NCI-H510A (cell line): ENCODE data around the gene CRX.
"Not testable (repeated sequence)": the region's sequence is repeated elsewhere in the genome, so short reads cannot be mapped to it uniquely, and the experiment has no call there.

Experiments used
- DNase-seq: peaks from one replicate; lab custom pipeline; 2025; lab: John Stamatoyannopoulos, UW

Gene CRX

GRCh38 chr19:47859838-47860237 lies 38.1 kb downstream of the CRX start:
- not testable (repeated sequence) for DNase-seq

GRCh38 chr19:47860602-47861297 lies 39.0 kb downstream of the CRX start:
- DNase-seq: no peak

- DNase-seq: no peak
Observed at GRCh38 chr19:47861630-47862029, 39.9 kb downstream of the CRX start.

GRCh38 chr19:47863514-47863936 lies 41.8 kb downstream of the CRX start:
- peak; percentile 14 for DNase-seq

- no peak for DNase-seq
Observed at GRCh38 chr19:47865166-47865565, 43.4 kb downstream of the CRX start.

GRCh38 chr19:47878906-47879305 lies 57.2 kb downstream of the CRX start:
- no peak for DNase-seq

GRCh38 chr19:47879385-47879784 lies 57.6 kb downstream of the CRX start:
- not testable (repeated sequence) for DNase-seq

- no peak for DNase-seq
Observed at GRCh38 chr19:47881757-47882156, 60.0 kb downstream of the CRX start.

GRCh38 chr19:47882890-47883289 lies 61.2 kb downstream of the CRX start:
- DNase-seq: no peak

- DNase-seq: no peak
Observed at GRCh38 chr19:47885067-47885463, 63.3 kb downstream of the CRX start.

GRCh38 chr19:47886010-47886559 lies 64.3 kb downstream of the CRX start, which contains the start of gene SULT2A1:
SULT2A1 (minus strand) TSS chr19:47886315; CDS start chr19:47886257, 58 bp downstream.
- no peak for DNase-seq

- no peak for DNase-seq
Observed at GRCh38 chr19:47890865-47891621, 69.3 kb downstream of the CRX start.

GRCh38 chr19:47891622-47891922 lies 69.8 kb downstream of the CRX start:
- no peak for DNase-seq

- DNase-seq: no peak
Observed at GRCh38 chr19:47891923-47892666, 70.4 kb downstream of the CRX start.
